HG03432 (cell line): ENCODE results near the gene UTP14A.

Experiments used
- ATAC-seq: cut with Tn5 transposase; IDR thresholded peaks from one replicate; pipeline ENCODE4 v1.9.1; 2021; ENCODE audit warnings: mild to moderate bottlenecking, moderate library complexity; ENCODE audit not compliant: unreplicated experiment

Gene UTP14A

DNA sequence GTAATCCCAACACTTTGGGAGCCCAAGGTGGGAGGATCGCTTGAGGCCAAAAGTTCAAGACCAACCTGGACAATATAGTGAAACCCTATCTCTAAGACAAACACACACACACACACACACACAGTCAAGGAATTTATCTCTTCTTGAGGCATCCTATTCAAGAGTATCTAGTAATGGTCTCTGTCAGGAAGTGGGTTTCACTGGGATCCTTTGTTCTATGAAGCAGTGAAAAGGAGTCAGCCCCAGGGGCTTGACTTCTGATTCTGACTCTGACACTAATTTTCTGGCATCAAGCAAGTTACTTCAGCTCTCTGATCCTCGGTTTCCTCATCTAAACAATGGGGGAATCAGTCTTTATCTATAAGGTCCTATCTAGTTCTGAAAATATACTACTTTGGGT, 34.8 kb downstream of the UTP14A start:
- ATAC-seq: no peak

DNA sequence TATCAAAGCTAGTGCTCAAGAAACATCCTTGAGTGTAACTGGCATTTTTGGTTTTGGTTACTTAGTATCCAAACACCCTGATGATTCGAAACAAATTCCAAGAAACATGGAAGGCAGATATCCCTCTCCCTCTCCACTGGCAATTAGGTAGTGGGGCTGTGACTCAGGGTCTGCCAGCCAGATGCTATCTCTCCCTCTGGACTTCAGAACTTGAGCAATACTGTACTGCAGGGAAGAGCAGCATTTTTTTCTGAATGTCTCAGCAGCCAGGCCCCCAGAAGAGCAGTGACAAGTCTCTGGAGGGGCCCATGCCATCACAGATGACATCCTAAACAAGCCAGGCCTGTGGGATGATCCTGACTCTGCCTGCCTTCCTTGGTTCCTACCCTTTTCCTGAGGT, 39.2 kb downstream of the UTP14A start:
- ATAC-seq: no peak

DNA sequence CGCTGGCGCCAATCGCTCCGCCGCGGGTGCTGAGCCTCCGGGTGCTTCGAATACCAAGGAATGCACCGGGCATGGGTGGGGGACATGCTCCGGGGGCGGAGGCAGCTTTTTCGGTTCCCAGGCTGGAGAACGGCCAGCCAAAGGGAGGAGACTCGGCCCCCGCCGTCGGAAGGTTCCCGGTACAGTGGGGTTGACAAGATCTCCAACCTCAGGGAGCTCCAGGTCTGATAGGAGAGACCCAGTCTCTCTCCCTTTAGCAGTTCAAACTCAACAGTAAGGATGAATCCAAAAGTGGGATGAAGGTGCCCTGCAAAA, 47.3 kb downstream of the UTP14A start:
- no peak for ATAC-seq

DNA sequence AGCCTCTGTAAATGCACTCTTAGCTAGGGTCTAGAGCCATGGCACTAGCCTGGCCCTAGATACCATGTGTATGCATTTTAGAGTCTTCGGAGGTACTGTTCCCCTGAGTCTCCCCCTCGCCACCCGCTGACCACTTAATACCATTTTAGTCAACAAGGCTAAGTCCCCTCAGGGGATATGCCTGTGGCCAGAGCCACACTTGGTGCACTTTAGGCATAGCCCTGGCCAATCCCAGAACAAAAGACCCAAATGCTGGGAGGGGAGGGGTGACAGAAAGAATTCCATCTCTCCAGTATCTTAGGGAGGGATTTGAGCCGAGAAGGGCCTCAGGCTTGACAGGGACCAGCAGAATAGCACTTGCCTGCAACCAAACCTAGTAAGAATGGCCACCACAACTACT, 47.9 kb downstream of the UTP14A start:
- no peak for ATAC-seq

DNA sequence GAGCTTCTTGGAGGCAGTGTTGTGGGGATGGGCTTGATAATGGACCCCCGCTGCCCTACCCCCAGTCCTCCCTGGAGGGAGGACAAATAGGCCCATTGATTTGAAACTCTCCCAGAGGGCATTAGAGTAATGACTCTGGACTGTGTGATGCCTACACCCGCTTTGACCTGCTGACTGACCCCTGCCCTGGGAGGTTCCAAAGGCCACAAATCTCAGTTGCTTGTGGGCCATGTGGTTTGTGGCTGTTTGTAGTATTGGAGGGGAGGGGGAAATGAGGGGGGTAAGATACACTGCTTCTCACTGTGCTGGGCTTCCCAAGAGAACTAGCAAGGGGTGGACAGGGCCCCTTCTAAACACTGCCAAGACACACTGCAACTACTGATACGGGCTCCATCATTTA, 48.8 kb downstream of the UTP14A start:
- ATAC-seq: no peak

DNA sequence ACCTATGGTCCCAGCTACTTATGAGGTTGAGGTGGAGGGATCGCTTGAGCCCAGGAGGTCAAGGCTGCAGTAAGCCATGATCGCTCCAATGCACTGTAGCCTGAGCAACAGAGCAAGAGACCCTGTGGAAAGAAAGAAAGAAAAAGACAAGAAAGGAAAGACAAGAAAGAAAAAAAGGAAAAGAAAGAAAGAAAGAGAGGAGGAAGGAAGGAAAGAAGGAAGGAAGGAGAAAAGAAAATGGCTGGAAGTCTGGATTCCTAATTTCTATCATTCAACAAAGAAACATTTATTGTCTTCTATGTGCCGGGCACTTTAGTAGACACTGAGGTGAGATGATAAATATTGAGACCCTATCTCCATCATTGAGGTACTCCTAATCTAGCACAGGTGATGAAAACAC, 49.7 kb downstream of the UTP14A start:
- ATAC-seq: no peak

DNA sequence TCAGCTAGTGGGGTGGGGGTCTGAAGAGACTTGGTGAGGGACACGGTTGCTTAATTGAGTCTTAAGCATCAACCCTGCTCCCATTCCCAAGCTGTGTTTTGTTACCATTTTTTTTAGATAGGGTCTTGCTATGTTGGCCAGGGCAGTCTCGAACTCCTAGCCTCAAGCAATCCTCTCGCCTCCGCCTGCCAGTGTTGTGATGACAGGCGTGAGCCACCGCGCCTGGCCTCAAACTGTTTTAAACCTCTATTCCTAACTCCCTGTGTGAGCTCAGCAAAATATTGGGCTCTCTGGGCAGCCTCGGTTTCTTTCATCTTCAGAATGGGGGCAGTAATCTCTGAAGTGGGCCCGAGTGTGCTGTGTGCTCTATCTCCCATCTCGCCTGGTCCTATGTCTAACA, 50.2 kb downstream of the UTP14A start:
- no peak for ATAC-seq

DNA sequence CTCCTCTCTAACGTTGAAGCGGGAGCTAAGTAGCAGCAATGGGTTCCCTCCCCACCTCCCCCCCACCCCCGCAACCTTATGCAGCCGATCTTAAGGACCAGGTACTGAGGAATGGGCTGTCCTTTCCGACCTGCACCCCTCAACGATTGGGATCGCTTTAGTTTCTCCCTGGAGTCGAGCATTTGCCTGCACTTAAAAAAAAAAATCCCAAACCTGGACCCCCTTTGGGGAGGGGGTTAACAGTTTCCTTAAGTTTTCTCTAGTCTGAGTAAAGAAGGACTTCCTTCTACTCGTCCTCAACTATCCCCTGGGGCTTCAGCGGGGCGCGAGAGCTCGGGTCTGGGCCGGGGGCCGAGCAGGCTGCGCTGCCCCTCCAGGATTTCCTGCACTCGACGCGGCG, 50.8 kb downstream of the UTP14A start:
- no peak for ATAC-seq

DNA sequence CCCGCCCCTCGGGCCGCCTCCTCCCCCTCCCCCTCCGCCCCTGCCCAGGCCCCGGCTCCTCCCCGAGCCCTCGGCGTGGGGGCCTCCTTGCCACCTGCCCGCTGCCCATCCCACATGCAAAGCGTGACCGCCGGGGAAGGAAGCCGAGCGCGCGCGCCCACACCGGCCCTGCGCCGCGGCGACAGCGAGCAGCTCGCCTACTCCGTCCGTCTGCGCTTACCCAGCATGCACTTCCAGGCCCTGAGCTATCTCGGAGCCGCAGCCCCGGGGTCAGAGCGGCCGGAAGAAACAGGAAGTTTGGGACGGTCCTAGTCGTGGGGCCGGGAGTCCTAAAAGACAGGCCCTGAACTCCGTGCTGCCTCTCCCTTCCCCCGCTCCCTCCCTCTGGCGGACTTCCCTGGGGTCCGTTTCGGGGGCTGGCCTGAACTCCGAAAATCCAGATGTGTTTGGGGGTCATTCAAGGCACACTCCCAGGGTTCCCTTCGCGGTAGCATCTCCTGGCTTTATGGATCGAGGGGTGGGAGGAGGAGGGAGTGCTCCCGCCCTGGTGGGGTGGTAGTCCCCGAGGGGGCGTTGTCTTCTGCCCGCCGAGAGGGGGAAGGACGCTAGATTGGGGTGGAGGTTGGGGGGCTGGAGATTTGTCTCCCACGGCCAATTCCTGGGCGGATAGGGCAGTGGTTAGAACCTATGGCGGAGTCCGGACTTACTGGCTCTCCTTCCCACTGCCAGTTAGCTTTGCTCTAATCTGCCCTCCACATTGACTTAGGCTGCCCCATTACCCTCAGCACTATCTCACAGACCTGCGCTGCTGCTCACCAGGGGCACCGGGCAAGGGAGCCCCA, 51.5 kb downstream of the UTP14A start:
- ATAC-seq: peak; percentile 77

DNA sequence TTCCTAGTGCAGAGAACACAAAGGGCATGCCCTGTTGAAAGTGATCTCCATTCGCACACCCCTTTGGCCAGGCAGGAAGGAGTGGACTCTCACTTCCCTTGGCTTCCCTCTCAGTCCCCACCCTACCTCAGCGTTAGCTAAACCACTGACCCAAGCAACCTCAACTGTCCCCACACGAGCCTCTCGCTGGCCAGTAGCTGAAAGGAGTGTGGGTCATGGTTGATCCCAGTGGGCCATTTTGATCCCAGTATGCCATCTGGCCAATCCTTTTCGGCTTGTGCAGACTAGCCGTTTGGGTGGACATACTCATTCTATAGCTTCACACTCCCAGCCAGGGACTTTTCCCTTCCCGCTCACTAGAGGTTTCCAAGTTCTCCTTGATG, 52.1 kb downstream of the UTP14A start:
- no peak for ATAC-seq

DNA sequence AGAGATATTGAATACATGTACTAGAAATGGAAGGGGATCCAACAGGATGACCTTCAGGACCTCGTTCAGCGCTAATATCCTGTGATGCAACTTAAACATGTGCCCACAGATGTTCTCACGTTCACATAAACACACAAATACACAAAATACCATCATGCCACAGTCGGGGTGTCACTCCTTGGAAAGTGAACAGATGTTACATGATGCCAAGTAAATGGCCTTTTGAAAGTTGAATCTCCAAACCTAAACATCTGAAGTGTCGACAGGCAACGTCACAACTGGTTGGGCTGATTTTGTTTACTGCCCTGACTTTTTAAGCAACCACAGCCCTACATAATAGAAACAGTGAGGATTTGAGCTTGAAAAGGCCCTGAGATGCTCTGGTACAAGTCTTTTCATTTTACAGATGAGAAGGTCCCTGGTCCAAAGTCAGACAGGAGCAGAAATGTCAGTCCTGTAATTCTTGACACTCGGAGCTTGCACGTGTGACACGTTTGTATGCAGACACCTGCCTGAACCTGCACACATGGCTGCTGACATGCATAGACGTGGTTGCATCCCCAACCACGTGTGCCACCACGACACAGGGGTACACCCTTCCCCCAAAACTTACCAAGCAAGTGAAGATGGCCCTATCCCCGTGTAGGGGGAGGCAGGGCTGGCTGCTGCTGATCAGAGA, 53.0 kb downstream of the UTP14A start:
- no peak for ATAC-seq

DNA sequence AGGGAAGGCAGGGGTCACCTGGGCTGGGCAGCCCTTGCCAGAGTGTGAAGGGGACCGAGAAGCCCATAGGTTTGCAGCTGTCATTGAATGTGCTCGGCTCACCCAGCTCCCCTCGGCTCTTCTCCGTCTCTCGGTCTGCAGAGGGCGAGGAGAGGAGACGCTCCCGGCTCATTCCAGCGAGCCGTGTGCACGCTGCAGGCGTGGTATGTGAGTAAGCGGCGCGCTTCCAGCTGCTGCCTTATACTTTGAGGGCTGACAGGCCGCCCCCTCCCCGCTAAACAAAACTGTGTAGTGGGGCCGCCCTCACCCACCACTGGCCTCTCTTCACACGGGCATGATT, 53.5 kb downstream of the UTP14A start:
- ATAC-seq: no peak

DNA sequence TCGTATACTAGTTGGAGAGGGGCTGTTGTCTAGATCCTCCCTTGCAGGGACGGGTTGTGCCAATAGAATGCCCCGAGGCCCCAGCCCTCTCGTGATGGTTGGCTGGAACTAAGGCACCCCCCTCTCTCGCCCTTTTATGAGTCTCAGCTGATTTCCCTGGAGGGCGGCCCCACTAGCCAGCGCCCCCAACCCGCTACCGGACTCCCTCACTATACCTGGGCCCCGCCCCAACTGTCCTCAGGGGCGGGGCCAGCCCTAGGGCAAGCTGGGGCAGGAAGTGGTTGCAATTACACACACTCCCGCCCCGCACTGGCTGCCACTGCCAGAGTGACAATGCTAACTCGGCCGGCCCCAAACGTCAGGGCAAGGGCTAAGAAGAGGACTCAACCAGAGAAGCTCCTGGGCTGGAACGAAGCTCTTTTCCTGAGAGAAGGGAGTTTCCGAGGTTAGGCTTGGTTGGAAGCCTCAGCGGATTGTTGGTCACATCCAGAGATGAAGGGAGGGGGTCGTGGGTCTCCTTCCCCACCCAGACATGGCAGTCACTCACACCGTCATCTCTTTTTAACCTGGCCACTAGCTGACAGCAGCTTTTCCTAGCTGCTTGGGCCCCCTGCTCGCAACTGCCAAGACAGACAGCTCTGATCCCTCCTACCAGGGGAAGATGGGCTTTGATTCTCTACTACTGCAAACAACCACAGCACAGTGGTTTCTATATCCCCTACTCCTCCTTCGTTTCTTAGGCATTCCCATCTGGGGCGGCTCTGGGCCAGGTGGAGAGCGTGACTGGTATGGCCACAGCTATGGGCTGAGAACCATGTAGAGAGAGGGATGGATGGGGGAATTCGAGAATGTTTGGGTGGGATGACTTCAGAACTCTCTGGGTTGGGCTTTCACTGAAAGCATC, 55.5 kb downstream of the UTP14A start:
- ATAC-seq: peak; percentile 91

DNA sequence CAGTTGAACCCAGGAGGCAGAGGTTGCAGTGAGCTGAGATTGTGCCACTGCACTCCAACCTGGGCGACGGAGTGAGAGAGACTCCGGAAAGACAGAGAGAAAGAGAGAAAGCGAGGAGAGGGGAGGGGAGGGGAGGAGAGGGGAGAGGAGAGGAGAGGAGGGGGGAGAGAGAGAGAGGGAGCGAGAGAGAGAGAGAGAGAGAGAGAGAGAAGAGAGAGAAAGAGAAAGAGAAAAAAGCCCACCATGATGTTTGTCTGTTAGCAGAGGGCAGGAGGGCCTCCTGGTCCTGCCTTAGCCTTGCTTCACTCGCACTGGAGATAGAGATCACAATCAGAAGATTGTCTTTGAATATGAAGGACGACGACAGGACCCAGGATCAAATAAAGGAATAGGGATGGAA, 57.8 kb downstream of the UTP14A start:
- no peak for ATAC-seq

DNA sequence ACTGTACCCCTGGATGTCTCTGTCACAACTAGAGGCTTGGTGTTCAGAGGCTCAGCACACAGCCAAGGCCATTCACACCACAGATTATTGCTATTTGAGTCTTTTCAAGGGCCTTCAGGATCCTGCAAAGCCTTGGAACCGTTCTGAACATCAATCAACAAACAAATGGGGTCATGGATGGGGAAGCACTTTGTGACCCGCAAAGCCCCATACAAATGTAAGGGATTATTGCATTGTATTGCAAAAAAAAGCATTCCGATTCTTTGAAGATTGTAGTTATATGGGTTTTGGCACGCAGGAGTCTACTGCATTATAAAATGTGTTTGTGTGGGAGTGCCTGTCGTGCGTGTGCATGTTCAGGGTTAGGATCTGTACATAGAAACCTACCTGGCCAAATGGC, 59.2 kb downstream of the UTP14A start:
- ATAC-seq: no peak

DNA sequence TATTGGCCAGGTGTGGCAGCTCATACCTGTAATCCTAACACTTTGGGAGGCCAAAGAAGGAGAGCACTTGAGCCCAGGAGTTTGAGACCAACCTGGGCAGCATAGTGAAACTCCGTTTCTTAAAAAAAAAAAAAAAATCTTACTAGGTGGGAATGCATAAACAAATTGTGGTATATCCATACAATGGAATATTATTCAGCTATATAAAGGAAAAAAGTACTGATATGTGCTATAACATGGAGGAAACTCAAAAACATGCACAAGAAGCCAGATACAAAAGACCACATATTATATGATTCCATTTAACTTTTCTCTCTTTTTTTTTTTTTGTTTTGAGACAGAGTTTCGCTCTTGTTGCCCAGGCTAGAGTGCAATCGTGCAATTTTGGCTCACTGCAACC, 63.0 kb downstream of the UTP14A start:
- no peak for ATAC-seq

DNA sequence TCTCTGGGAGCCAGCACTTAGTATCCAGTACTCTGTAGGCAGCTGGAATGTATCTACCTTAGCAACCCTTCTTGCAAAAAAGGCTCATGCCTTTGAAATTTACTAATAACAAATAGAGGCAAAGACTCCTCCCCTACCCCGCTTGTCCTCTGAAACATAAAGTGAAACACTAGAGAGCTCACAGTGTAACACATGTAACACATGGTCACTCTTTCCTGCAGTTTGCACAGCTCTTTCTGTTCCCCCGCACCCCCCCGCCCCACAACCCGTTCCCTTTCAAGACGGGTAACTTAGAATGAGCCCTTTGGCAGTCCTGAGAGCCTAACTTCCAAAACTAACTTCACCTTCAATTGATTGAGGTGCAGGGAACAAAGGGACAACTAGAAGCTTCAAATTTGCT, 70.5 kb downstream of the UTP14A start:
- no peak for ATAC-seq
